GM18499 (cell line): ENCODE results near the gene EDEM3.
"Not testable (repeated sequence)": the region's sequence is repeated elsewhere in the genome, so short reads cannot be mapped to it uniquely, and the experiment has no call there.

Experiments
- ATAC-seq: cut with Tn5 transposase; IDR thresholded peaks from one replicate; pipeline ENCODE4 v1.9.1; 2021; ENCODE audit warnings: moderate number of reproducible peaks; ENCODE audit not compliant: insufficient read depth, unreplicated experiment

EDEM3 gene

GRCh38 chr1:184770181-184770979 lies 15.7 kb upstream of the EDEM3 start:
- no peak for ATAC-seq

DNA sequence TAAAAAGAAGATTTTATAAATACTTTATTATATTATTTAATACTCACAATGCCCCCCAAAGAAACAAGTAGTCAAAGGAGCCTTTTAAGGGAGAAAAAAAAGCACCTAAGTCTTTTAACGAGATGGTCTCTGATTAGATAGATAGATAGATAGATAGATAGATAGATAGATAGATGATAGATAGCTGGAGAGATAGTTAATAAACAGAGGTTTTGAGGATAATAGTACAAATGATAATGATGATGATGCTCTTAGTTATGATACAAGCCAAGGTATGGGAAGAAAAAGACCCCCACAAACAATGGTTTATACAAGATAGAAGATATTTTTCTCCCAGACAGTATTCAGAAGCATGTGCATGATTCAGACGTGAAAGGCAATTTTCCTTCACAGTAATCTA lies 14.6 kb upstream of the EDEM3 start:
- no peak for ATAC-seq

DNA sequence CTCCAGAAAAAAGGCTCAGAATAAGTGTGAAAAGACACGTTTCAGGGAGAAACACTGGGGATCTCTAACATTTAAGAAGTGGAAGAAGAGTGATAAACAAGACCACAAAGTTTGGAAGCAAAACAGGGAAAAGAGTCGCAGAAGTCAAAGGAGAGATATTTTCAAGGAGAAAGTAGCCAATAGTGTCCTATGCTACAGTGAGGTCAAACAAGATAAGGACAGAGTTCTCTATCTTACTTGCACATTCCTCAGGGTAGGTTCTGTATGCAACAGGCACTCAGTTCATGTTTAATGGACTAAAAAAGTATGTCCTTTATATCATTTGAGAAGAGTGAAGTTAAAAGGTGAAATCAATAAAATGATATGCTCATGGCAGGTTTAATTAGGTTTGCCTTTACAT lies 13.8 kb upstream of the EDEM3 start:
- ATAC-seq, result no peak

GRCh38 chr1:184767591-184767990 lies 12.9 kb upstream of the EDEM3 start:
- ATAC-seq, result no peak

GRCh38 chr1:184764483-184764882 lies 9.8 kb upstream of the EDEM3 start:
- ATAC-seq, result no peak

GRCh38 chr1:184763520-184763919 lies 8.9 kb upstream of the EDEM3 start:
- not testable (repeated sequence) for ATAC-seq

DNA sequence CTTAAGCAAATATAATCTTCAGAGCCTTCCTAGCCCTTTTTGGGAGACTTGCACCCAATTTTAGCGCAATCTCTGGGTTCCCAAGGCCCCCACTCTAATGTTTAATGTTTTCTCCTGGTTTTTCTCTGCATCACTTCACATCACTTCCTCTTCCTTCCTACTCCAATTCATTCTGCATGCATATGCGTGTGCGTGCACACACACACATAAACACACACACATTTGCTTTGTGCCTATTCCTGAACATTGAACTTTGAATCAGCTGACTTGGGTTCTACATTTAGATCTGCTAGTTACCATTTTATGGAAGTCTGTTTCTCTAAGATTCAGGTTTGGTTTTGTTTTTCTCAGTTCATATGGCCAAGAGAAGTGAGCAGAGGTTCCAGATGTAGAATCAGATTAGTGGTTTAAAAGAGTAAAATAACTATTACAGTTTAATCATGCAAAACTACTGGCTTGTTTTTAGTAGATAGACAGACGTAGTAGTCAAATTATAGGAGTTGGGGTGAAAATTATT lies 7.4 kb upstream of the EDEM3 start:
- no peak for ATAC-seq

DNA sequence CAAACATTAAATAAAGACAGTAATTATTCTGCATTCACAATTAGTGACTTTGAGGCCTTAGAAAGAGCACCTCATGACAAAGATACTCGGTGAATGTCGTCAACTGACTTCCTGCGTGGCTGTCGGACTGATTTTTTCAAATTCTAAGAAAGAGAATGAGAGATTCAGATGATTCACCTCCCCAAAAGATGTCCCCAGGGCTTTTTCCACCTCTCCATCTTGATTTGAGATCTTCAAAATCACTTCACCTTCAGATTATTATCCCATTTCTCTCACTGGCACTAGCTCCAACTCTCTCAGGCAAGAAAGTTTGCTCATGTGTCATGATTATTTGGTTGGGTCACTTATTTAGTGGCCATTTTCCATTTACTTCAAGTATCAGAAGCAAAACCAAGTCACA lies 5.0 kb upstream of the EDEM3 start:
- no peak for ATAC-seq

- no peak for ATAC-seq
Measured at GRCh38 chr1:184759112-184759511, 4.5 kb upstream of the EDEM3 start.

DNA sequence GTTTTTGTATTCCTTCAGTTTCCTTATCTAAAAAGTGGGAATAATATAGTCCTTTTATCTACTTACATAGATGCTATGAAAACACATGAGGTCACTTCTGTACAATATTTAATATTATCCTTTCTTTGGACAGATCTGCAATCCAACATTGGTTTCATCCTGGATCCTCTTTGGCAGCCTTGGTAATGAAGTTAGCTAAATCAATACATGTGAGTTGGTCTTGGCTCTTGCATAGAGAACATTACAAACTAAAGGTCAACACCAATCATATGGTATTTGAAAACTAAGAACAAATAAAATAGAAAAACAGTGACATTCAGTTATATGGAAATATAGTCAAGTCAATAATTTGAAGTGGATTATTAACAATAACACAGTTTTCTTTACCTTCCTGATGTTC lies 3.2 kb upstream of the EDEM3 start:
- ATAC-seq, result no peak

DNA sequence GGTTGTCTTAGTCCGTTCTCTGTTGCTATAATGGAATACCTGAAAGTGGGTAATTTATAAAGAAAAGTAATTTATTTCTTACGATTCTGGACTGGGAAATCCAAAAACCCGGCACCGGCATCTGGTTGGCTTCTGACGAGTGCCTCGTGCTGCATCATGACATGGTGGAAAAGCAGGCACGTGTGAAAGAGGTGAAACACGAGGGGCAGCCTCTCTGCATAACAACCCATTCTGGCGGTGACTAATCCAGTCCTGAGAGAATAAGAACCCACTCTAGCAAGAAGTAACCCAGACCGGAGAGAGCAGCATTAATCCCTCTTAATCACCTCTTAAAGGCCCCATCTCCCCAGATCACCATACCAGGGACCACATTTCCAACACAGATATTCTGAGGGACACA lies 2.7 kb upstream of the EDEM3 start:
- ATAC-seq, result no peak

DNA sequence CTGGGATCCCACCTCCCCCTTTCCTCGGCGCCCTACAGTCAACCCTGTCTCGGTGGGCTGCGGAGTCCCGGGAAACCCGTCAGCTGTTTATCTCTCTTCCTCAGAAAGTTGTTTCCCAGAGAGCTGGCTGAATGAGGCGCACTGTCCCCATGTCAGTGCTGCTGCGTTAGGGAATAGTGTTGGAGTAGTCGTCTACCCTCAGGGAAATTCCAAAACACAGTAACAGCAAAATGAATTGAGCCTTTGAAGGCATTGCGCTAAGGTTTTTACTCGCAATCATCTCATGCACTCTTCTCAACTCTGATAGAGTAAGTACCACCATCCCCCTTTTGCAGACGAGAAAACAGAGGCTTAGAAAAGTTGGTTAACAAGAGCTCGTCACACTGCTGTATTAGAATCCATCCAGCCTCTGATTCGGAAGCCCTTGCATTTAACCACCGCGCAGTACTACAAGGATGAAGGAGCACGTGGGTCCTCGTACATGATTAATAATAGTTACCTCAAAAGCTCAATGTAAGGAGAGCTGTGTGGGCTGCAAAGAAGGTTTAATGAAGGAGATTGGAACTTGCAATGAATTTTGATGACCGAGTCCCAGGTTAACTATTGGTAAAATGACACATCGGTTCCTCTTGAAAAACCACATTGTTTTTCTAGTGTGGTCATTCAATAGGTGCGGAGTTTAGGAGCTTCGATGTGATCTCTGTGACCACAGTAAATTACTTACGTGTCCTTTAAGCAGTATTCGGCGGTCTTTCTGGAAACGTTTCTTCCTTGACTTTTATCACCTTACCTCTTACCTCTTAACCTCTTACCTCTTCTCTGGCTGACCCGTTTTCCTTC lies 788 bp upstream of the EDEM3 start:
- peak; percentile 9 for ATAC-seq

DNA sequence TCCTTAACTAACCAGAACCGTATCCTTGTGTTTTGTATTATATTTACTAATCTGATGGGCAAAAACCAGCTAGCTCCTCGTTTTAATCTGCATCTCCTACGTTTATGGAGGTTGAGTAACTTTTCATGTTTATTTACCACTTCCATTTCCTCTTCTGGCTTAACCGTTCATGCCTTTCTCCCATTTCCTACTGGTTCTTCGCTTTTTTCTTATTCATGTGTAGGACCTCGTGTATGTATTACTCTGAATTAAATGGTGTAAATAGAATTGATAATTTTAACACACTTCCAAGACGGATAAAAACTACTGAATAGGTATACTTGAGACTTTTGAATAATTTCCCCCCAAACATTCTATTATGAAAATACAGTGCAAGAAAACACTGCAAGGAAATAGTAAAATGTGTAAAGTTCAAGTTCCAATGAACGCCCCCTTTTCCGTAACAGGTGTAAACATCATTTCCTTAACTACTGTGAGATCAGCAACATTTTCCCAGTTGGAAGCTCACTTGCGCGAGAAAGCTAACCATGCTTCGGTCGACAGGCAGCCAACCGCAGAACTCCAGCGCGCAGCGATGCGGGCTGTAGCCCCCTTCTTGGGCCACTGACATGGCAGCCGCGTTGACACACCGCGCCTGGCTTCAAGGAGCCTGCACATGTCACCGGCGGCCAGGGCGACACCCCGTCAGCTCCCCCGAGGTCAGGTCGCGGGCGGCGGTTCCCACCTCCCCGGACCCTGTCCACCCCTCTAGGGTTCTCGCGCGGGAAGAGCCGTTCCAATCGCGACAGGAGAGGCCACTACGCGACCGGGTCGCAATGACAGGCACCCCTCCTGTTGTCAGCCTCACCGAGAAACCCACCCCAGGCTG lies 816 bp downstream of the EDEM3 start:
- no peak for ATAC-seq

GRCh38 chr1:184753117-184753516 lies 1.5 kb downstream of the EDEM3 start:
- no peak for ATAC-seq

DNA sequence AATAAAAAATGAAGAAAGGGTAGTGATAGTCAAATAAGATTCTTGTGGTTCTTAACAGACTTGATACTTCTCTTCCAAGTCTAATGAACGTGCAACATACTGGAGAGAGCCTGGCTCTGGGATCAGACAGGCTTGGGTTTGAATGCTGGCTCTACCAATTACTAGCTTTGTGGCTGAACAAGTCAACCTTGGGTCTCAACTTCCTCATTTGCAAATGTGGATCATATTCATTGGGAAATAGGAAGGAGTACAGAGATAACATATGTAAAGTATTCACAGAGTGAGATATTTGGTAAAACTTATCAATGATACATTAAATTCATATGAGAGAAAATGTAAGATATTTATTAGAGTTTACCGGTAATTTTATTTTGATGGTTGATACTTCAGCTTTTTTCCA lies 2.0 kb downstream of the EDEM3 start:
- ATAC-seq, result no peak

DNA sequence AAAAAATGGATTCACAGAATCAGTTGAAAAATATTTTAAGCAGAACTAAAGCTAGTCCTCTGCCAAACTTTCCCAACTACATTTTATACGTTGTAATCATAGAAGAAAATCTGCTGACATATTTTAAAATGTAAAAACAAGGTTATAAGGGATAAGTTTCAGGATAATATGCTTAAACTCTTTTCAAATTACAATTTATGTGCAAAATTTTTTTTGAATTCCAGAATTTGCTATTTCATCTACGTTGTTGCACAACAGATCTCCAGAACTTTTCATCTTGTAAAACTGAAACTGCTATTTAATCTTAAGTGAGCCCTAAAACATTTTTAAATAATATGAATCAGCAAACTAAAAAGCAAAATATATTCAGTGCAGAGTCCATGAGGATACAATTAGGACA lies 5.9 kb downstream of the EDEM3 start:
- ATAC-seq, result no peak

GRCh38 chr1:184747089-184747955 lies 7.3 kb downstream of the EDEM3 start:
- ATAC-seq, result peak; percentile 74

GRCh38 chr1:184745929-184746638 lies 8.6 kb downstream of the EDEM3 start:
- ATAC-seq, result no peak

- ATAC-seq, result no peak
Measured at GRCh38 chr1:184745110-184745509, 9.5 kb downstream of the EDEM3 start.
